RWPE2 (cell line): Measurements from ENCODE around the gene STAC3.

Experiments used
- ATAC-seq: fragments of 200-7000 bp; cut with Tn5 transposase; 3 replicates; pipeline ENCODE4 v1.9.1; 2021; ENCODE audit warnings: low read depth
- DNase-seq: peaks from one replicate; pipeline ENCODE4 v3.0.0-alpha.2; 2020; ENCODE audit warnings: low spot score
- H3K27ac ChIP-seq: fragments of 450-650 bp; 2 replicates; pipeline ENCODE4 v1.5.1; 2017; ENCODE audit warnings: mild to moderate bottlenecking; ENCODE audit not compliant: poor library complexity, severe bottlenecking
- H3K27me3 ChIP-seq: fragments of 250-450 bp; sonication (Bioruptor Pico); 2 replicates; pipeline ENCODE4 v1.5.1; 2021; ENCODE audit warnings: mild to moderate bottlenecking, moderate library complexity; ENCODE audit not compliant: insufficient read depth, poor library complexity, severe bottlenecking
- H3K36me3 ChIP-seq: fragments of 250-450 bp; sonication (Bioruptor Pico); 2 replicates; pipeline ENCODE4 v1.5.1; 2020; ENCODE audit warnings: low read depth, mild to moderate bottlenecking, moderate library complexity
- H3K4me1 ChIP-seq: fragments of 250-450 bp; sonication (Bioruptor Pico); 2 replicates; pipeline ENCODE4 v1.5.1; 2021; ENCODE audit warnings: mild to moderate bottlenecking, moderate library complexity; ENCODE audit not compliant: insufficient read depth, poor library complexity, severe bottlenecking
- H3K4me3 ChIP-seq: fragments of 250-450 bp; sonication (Bioruptor Pico); 2 replicates; pipeline ENCODE4 v1.5.1; 2021; ENCODE audit warnings: mild to moderate bottlenecking, moderate library complexity; ENCODE audit not compliant: severe bottlenecking
- H3K9me3 ChIP-seq: fragments of 250-450 bp; sonication (Bioruptor Pico); 2 replicates; pipeline ENCODE4 v1.5.1; 2021; ENCODE audit warnings: mild to moderate bottlenecking, moderate library complexity; ENCODE audit not compliant: severe bottlenecking
- TF ChIP-seq, protein P1 (sequence below): fragments of 450-650 bp; IDR thresholded peaks from one replicate; pipeline ENCODE4 v1.5.1; 2017; ENCODE audit warnings: mild to moderate bottlenecking, moderate library complexity; ENCODE audit not compliant: poor library complexity, severe bottlenecking

Gene STAC3

DNA sequence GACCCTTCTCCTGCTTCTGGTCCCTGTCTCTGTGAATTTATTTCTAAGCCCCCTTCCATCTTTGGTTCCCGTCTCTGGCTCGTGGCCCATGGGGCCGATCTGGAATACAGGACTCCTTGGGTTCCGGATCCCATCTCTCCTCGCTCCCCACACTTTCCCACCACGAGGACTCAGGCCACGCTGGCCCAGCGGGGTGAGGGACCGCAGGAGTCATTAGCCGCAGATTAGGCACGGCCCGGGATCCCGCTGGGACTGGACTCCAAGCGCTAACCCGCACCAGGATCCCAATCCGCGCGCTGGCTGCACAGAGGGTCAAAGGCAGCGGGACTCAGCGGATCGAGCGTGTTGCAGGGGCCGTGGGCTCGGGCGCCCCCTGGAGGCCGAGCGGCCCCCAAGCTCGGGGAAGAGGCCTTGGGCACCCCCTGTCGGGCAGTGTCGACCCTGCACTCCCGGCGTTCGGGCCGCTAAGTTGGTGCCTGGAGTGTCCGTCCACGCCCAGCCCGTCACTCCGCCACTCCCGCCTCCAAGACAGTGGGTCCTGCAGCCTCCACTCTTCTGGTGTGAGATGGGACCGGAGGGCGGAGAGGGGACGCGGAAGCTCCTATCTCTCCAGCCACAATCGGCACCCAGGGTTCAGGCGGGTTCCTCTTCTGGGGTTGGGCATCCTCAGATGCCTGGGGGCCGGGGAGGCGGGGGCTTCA is 12.0 kb downstream of the STAC3 start:
- ATAC-seq, result peak; percentile 43

DNA sequence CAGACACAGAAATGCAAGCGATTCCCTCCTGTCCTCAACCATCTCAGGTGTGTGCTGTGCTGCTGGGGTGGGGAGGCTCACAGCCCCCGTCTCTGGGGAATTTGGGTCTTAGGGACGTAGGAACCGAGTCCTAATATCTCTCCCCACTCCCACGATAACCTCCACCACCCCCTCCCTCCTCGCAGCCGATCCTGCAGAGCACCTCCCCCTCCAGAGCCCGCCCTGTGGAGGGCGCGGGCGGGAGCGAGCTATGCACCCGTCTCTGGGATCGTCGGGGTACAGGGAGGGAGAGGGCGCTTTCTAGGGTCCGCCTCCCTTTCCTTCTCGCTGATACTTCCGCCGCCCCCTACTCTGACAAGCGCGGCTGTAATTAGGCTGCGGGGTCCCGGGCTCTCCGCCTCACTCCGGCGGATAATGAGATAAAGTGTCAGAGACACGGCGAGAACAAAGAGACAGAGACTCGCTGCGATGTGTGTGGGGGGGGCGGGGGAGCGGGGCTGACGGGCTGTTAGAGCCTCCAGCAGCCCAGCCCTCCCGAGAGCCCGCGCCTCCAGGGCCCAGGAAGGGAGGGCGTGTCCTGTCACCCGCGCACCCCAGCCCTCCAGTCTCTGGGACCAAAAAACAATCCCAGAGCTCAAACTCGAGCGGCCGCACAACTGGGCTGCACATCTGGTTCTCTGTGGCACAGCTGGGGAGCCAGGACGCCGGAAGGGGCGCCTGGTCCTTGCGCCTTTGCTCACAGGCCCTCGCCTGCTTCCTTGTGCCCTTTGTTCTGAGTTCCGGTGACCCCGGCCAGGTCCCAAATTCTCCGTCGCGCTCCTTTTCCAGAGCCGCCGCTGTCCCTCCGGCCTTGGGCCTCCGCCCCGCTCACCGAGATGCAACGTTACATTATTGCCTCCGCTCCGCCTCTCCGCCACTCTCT is 12.8 kb downstream of the STAC3 start:
- Histone ChIP-seq H3K27ac (no peak overlapping the region), H3K4me3 (peak overlapping the region; percentile 51), H3K27me3 (peaks cover 32% of the 10 kb centered on the region), H3K9me3 (no peaks in the 10 kb centered on the region), H3K36me3 (peaks cover 18% of the 10 kb centered on the region), H3K4me1 (no peaks in the 10 kb centered on the region)
- TF ChIP-seq, protein P1, sequence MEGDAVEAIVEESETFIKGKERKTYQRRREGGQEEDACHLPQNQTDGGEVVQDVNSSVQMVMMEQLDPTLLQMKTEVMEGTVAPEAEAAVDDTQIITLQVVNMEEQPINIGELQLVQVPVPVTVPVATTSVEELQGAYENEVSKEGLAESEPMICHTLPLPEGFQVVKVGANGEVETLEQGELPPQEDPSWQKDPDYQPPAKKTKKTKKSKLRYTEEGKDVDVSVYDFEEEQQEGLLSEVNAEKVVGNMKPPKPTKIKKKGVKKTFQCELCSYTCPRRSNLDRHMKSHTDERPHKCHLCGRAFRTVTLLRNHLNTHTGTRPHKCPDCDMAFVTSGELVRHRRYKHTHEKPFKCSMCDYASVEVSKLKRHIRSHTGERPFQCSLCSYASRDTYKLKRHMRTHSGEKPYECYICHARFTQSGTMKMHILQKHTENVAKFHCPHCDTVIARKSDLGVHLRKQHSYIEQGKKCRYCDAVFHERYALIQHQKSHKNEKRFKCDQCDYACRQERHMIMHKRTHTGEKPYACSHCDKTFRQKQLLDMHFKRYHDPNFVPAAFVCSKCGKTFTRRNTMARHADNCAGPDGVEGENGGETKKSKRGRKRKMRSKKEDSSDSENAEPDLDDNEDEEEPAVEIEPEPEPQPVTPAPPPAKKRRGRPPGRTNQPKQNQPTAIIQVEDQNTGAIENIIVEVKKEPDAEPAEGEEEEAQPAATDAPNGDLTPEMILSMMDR, result no peak
- ATAC-seq (no peak), DNase-seq (no peak)

More for the DNA sequence above, 12.0 kb downstream of the STAC3 start:
- TF ChIP-seq, protein P1, result peak; percentile 99
- Histone ChIP-seq H3K27me3 (peaks cover 32% of the 10 kb centered on the region), H3K36me3 (peaks cover 10% of the 10 kb centered on the region), H3K27ac (no peak overlapping the region), H3K9me3 (no peaks in the 10 kb centered on the region), H3K4me1 (no peaks in the 10 kb centered on the region), H3K4me3 (peak overlapping the region; percentile 51)
- peak; percentile 80 for DNase-seq

DNA sequence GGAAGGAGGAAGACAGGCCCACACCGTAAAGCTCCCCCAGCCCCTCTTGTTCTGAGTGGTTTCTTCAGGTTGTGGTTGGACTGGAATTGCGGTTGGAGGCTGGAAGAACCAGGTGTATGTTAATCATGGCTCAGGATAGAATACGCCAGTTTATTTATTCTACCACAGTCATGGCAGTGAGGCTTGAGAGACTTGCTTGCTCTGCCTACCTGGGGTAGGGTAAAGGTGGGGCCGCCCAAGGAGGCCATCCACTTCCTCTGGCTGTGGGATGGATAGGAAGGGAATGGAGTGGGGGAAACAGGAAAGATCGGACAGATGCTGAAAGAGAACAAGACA is 13.4 kb downstream of the STAC3 start:
- TF ChIP-seq, protein P1, result no peak
- Histone ChIP-seq H3K36me3 (peaks cover 24% of the 10 kb centered on the region), H3K27ac (no peak overlapping the region), H3K4me1 (no peaks in the 10 kb centered on the region), H3K9me3 (no peaks in the 10 kb centered on the region), H3K27me3 (peaks cover 32% of the 10 kb centered on the region), H3K4me3 (no peak overlapping the region)
- ATAC-seq, result no peak
- no peak for DNase-seq

DNA sequence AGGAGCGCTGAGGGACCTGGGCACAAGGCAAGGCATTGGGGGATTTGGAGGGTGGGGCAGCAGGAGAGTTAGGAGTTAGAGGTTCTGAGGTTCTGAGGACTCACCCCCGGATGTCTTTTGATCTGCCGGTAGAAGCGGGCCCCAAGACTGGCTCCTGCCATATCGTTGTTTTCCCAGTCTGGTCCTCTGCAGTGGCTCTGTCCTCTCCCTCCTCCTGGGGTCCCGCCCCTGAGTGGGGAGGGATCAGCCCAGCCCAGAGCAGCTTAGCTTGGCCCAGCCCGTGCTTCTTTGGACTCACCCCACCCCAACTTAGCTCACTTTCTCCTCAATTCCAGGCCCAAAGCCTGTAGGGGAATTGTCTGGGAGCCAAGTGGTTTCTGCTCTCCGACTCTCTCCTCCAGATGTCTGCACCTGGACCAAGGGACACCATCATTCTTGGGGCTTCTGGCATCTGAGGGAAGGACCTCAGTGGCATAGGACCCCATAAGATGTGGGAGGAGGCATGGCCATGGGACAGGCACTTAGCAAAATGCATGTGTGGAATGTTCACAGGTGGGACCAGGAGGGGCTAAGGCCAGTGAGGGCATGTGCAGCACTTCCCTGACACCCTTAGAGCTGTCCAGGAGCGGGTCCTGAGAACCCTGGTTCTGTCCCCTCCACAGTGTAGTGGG is 13.9 kb downstream of the STAC3 start:
- Histone ChIP-seq H3K4me3 (no peak overlapping the region), H3K27ac (no peak overlapping the region), H3K36me3 (peaks cover 29% of the 10 kb centered on the region), H3K9me3 (no peaks in the 10 kb centered on the region), H3K27me3 (peaks cover 28% of the 10 kb centered on the region), H3K4me1 (no peaks in the 10 kb centered on the region)
- DNase-seq (no peak), ATAC-seq (peak; percentile 7; the same call in 2 of the 3 replicates)
- TF ChIP-seq, protein P1, result no peak
